Fibroblast of skin of left quadriceps (primary cell): ENCODE data around the gene PCDHA4.
"Not testable (repeated sequence)": the region's sequence is repeated elsewhere in the genome, so short reads cannot be mapped to it uniquely, and the experiment has no call there.

Experiments
- DNase-seq, 2 experiments: peaks; one replicate each; pipeline ENCODE4 v3.0.0-alpha.2; 2013; ENCODE audit warnings: low read depth in 2 of 2

PCDHA4 gene

GRCh38 chr5:140806834-140807775 lies at the start of gene PCDHA4:
Gene PCDHA4 (plus strand): TSS chr5:140807068.
- no peak for DNase-seq

DNA sequence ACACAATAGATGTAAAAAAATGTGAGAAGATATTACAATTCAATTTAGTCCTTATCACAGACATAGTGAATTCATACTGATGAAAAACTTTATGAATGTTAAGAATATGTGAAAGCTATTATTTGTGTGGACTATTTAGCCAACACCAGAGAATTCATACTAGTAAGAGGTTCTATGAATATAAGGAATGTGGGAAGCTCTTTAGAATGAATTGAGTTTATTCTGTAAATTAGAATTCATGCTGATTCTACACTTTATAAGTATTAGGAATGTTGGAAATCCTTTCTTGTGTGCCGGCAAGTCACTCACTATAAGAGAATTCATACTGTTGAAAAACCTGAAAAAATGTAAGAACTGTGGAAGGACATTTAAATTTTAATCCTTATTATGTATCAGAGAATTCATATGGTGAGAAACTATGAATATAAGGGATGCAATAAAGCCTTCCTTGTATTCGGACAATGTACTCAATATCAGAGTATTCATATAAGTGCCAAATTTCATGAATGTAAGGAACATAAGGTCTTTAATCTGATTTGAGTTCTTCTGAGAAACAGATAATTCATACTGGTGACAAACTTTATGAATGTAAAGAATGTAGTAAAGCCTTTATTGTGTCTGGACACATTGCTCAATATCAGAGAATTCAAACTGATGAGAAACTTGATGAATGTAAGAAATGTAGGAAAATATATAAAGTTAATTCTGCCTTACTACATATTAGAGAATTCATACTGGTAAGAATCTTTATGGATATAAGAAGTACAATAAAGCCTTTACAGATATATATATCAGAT lies 42.5 kb upstream of the PCDHA4 start:
- no peak for DNase-seq

- DNase-seq: no peak
Observed at GRCh38 chr5:140767444-140767843, 39.4 kb upstream of the PCDHA4 start.

DNA sequence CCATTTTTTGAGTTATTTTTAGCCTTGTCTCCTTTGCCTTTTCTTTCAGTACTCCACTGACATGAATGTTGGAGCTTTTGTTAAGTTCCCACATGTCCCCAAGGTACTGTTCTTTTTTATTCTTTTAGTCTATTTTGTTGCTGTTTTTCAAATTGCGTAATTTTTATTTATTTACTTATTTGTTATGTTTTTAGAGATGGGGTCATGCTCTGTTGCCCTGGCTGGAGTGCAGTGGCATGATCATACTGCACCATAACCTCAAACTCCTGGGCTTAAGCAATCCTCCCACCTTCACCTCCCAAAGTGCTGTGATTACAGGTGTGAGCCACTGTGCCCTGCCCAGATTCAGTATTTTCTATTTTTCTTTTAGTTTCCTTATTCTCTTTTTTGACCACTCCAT lies 26.4 kb upstream of the PCDHA4 start:
- no peak for DNase-seq

DNA sequence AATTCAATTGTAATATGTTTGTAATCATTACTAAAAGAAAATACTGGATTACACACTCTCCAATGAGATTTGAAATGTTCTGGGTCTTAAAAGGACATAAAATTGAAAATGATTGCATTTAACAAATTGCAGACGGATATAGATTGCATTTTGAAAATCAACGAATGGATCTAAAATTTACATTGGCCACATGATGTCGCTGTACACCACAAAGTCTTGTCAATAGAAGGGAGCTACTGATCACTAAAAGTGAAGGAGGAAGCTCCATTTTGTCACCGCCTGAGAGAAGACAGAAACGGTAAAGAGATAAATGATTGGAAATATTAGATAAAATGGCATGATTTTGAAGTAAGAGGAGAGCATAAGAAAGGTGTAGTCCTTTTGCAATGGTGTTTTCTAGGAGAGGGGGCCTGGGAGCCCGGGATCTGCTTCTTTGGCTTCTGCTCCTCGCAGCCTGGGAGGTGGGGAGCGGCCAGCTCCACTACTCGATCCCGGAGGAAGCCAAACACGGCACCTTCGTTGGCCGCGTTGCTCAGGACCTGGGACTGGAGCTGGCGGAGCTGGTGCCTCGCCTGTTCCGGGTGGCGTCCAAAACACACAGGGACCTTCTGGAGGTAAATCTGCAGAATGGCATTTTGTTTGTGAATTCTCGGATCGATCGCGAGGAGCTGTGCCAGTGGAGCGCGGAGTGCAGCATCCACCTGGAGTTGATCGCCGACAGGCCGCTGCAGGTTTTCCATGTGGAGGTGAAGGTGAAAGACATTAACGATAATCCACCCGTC lies 20.8 kb upstream of the PCDHA4 start, which contains the start of gene PCDHA1:
Gene PCDHA1, plus strand, starts transcription at position 236 of the 782 bp plus-strand sequence.
- DNase-seq: no peak

DNA sequence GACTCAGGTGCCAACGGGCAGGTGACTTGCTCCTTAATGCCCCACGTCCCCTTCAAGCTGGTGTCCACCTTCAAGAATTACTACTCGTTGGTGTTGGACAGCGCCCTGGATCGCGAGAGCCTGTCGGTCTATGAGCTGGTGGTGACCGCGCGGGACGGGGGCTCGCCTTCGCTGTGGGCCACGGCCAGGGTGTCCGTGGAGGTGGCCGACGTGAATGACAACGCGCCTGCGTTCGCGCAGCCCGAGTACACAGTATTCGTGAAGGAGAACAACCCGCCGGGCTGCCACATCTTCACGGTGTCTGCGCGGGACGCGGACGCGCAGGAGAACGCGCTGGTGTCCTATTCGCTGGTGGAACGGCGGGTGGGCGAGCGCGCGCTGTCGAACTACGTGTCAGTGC lies 19.4 kb upstream of the PCDHA4 start:
- DNase-seq: not testable (repeated sequence)

GRCh38 chr5:140787849-140788504 lies 18.9 kb upstream of the PCDHA4 start:
- DNase-seq: not testable (repeated sequence)

- DNase-seq: no peak
Observed at GRCh38 chr5:140791089-140791488, 15.8 kb upstream of the PCDHA4 start.

GRCh38 chr5:140794595-140795258 lies 12.1 kb upstream of the PCDHA4 start, which contains the start of gene PCDHA2:
Gene PCDHA2 (plus strand): TSS chr5:140794852.
- no peak for DNase-seq

GRCh38 chr5:140795259-140795641 lies 11.6 kb upstream of the PCDHA4 start:
- no peak for DNase-seq

- DNase-seq: not testable (repeated sequence)
Observed at GRCh38 chr5:140796072-140796717, 10.7 kb upstream of the PCDHA4 start.

DNA sequence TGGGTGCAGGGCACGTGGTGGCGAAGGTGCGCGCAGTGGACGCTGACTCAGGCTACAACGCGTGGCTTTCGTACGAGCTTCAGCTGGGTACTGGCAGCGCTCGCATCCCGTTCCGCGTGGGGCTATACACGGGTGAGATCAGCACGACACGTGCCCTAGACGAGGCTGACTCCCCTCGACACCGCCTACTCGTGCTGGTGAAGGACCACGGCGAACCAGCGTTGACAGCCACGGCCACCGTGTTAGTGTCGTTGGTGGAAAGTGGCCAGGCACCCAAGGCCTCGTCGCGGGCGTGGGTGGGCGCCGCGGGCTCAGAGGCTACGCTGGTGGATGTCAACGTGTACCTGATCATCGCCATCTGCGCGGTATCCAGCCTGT lies 10.2 kb upstream of the PCDHA4 start:
- no peak for DNase-seq

GRCh38 chr5:140800816-140801493 lies 5.9 kb upstream of the PCDHA4 start, which contains the start of gene PCDHA3:
Gene PCDHA3 (plus strand): TSS chr5:140801057.
- no peak for DNase-seq

DNA sequence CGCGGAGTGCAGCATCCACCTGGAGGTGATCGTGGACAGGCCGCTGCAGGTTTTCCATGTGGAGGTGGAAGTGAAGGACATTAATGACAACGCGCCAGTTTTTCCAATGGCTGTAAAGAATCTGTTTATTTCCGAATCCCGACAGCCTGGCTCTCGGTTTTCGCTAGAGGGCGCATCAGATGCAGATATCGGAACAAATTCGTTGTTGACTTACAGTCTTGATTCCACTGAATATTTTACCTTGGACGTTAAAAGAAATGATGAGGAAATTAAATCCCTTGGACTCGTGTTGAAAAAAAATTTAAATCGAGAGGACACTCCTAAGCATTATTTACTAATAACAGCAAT lies 5.4 kb upstream of the PCDHA4 start:
- no peak for DNase-seq

GRCh38 chr5:140802381-140802780 lies 4.5 kb upstream of the PCDHA4 start:
- not testable (repeated sequence) for DNase-seq

- no peak for DNase-seq
Observed at GRCh38 chr5:140802781-140803271, 4.0 kb upstream of the PCDHA4 start.

DNA sequence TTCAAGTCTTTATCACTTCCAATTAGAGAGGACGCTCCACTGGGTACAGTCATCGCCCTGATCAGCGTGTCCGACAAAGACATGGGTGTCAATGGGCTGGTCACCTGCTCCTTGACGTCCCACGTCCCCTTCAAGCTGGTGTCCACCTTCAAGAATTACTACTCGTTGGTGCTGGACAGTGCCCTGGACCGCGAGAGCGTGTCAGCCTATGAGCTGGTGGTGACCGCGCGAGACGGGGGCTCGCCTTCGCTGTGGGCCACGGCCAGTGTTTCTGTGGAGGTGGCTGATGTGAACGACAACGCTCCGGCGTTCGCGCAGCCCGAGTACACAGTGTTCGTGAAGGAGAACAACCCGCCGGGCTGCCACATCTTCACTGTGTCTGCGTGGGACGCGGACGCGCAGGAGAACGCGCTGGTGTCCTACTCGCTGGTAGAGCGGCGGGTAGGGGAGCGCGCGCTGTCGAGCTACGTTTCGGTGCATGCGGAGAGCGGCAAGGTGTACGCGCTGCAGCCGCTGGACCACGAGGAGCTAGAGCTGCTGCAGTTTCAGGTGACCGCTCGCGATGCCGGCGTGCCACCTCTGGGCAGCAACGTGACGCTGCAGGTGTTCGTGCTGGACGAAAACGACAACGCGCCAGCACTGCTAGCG lies 1.5 kb downstream of the PCDHA4 start:
- DNase-seq: not testable (repeated sequence)

DNA sequence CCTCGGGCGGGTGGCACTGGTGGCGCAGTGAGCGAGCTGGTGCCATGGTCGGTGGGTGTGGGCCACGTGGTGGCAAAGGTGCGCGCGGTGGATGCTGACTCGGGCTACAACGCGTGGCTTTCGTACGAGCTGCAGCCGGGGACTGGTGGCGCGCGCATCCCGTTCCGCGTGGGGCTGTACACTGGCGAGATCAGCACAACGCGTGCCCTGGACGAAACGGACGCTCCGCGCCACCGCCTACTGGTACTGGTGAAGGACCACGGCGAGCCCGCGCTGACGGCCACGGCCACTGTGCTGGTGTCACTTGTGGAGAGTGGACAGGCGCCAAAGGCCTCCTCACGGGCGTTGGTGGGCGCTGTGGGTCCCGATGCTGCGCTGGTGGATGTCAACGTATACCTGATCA lies 2.0 kb downstream of the PCDHA4 start:
- DNase-seq: no peak
